ENCODE measurements around the gene ERICH6B. TPM values are rescaled to one million over a fixed set of nuclear protein-coding genes. Genes with fewer than 3 reads are reported as not detected.

ERICH6B gene
- total RNA-seq, 4 donors from 2014 or later: not detected

- Histone ChIP-seq H3K4me3 (no peak overlapping the region), H3K27ac (no peak overlapping the region), H3K9me3 (no peaks in the 10 kb centered on the region), H3K27me3 (no peaks in the 10 kb centered on the region), H3K36me3 (peaks cover 13 to 100% (median 17%) of the 10 kb centered on the region in 3 donors), H3K4me1 (no peaks in the 10 kb centered on the region)
- WGBS, 2 donors: 70 to 85% methylated on average over 6 of the region's 6 CpGs
- TF ChIP-seq POLR2A (IDR thresholded peaks at IDR 0.05) (no peak), CTCF (IDR thresholded peaks at IDR 0.05) (no peak)
- DNase-seq: no peak
- intact Hi-C loops (cut with DNase I): no loop called here
Observed at GRCh38 chr13:45506811-45507210, 108.7 kb downstream of the ERICH6B start.

GRCh38 chr13:45503658-45504057 lies 111.9 kb downstream of the ERICH6B start:
- Histone ChIP-seq H3K4me3 (no peak overlapping the region), H3K9me3 (no peaks in the 10 kb centered on the region), H3K27ac (no peak overlapping the region), H3K27me3 (no peaks in the 10 kb centered on the region), H3K36me3 (peaks cover 11 to 97% (median 13%) of the 10 kb centered on the region in 3 donors), H3K4me1 (no peaks in the 10 kb centered on the region)
- intact Hi-C loops (cut with DNase I): no loop called here
- TF ChIP-seq POLR2A (IDR thresholded peaks at IDR 0.05) (no peak), CTCF (IDR thresholded peaks at IDR 0.05) (no peak)
- no peak for DNase-seq

GRCh38 chr13:45501175-45501526 lies 114.4 kb downstream of the ERICH6B start:
- no peak for TF ChIP-seq CTCF (IDR thresholded peaks at IDR 0.05)
- TF ChIP-seq POLR2A (IDR thresholded peaks at IDR 0.05): no peak
- peaks cover 13 to 97% (median 15%) of the 10 kb centered on the region in 3 donors for H3K36me3 ChIP-seq
- no peak overlapping the region for H3K4me3 ChIP-seq
- H3K9me3 ChIP-seq: no peaks in the 10 kb centered on the region
- no peaks in the 10 kb centered on the region for H3K27me3 ChIP-seq
- no peak overlapping the region for H3K27ac ChIP-seq
- H3K4me1 ChIP-seq: no peaks in the 10 kb centered on the region
- 83 to 96% methylated on average over 1 of the region's 1 CpG for WGBS, 2 donors
- intact Hi-C loops (cut with DNase I): no loop called here
- no peak for DNase-seq

- DNase-seq: no peak
- no peak for TF ChIP-seq CTCF (IDR thresholded peaks at IDR 0.05)
- Histone ChIP-seq H3K27me3 (no peaks in the 10 kb centered on the region), H3K4me1 (no peaks in the 10 kb centered on the region), H3K9me3 (no peaks in the 10 kb centered on the region), H3K4me3 (no peak overlapping the region), H3K27ac (no peak overlapping the region), H3K36me3 (peaks cover 13 to 97% (median 14%) of the 10 kb centered on the region in 3 donors)
- intact Hi-C loops (cut with DNase I): no loop called here
- WGBS, 2 donors: 66 to 74% methylated on average over 4 of the region's 4 CpGs
Observed at GRCh38 chr13:45500492-45501174, 114.9 kb downstream of the ERICH6B start.

GRCh38 chr13:45496942-45497341 lies 118.6 kb downstream of the ERICH6B start:
- intact Hi-C loops (cut with DNase I): no loop called here
- Histone ChIP-seq H3K36me3 (peaks cover 0 to 95% (median 16%) of the 10 kb centered on the region in 3 donors), H3K9me3 (no peaks in the 10 kb centered on the region), H3K4me1 (no peaks in the 10 kb centered on the region), H3K27ac (no peak overlapping the region), H3K27me3 (no peaks in the 10 kb centered on the region), H3K4me3 (no peak overlapping the region)
- TF ChIP-seq CTCF (IDR thresholded peaks at IDR 0.05): no peak
- no peak for TF ChIP-seq POLR2A (IDR thresholded peaks at IDR 0.05)
- 81 to 84% methylated on average over 7 of the region's 7 CpGs for WGBS, 2 donors
- no peak for DNase-seq
